HG03575 (cell line): ENCODE data around the gene MAGI2.

Experiments used
- ATAC-seq: cut with Tn5 transposase; IDR thresholded peaks from one replicate; pipeline ENCODE4 v1.9.1; 2021; ENCODE audit not compliant: unreplicated experiment, insufficient number of reproducible peaks, low FRiP score; ENCODE audit errors: extremely low read depth

Gene MAGI2

DNA sequence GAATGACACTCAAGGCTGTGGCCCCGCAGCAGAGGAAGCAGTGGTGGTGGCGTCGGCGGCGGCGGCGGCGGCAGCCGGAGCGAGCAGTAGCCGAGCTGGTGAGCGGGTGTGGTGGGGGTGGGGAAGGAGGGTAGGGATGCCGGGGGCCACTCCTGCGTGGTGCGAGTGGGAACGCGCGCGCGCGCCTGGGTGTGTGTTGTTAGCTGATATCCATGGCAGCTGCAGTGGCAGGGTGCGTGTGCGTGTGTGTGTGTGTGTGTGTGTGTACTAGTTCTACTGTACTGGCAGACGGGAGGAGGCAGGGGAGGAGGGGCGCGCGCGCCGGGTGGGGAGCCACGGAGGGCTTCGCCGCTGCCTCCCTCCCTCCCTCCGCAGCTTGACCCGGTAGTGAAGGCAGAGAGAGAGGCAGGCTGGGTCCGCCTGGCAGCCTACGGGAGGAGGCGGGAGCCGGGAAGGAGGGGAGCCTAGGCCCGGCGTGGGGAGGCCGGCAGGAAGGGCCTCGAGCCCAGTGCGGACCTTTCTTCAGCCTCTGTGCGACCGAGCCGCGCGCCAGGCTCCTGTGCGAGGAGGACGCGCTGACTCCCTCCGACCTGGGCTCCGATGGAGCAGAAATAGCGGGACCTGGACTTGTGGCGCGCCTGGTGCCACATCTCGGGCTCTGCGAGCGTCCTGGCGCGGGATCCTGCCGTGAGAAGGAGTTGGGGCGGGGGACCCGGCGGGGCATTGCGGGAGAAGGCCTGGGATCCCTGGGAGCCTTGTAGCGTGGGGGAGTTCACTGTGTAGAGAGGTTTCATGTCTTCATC is at the start of gene MAGI2:
Gene MAGI2 (minus strand): TSS at position 110 of the 803 bp plus-strand sequence. CDS start 347 bp downstream, outside the sequence.
- no peak for ATAC-seq

DNA sequence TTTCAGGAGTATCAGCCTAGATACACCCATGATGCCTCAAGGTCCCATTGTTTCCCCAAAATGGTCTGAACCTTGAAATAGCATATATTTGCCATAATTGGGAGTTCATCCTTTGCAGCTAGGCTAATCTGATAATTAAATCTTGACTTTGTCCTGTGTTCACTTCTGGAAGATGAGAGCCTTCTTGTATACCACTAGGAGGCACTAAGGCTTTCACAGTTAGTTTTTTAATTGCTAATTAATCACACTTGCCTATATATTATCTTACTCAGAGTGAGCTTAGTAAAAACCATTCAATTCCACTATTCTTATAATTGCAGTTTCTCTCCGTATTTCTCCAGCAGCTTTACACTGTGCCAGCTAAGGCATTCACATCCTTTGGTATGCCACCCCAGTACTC is 48.7 kb upstream of the MAGI2 start:
- no peak for ATAC-seq

DNA sequence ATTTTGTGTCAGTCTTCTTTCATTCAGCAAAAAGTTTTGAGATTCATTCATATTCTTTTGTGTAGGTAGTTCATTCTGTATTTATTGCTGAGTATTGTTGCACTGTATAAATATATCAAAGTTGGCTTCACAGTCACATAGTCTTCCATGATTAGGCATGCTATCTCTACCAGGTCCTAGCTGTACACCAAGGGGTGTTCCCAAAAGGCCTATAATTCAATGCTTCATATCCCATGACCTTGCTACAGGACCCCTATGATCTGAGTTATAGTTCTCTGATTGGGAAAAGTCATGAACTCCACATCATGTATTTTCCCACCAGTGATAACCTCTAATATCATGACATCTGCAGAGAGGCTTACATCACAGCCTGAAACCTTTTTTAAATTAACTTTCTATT is 47.3 kb upstream of the MAGI2 start:
- no peak for ATAC-seq

DNA sequence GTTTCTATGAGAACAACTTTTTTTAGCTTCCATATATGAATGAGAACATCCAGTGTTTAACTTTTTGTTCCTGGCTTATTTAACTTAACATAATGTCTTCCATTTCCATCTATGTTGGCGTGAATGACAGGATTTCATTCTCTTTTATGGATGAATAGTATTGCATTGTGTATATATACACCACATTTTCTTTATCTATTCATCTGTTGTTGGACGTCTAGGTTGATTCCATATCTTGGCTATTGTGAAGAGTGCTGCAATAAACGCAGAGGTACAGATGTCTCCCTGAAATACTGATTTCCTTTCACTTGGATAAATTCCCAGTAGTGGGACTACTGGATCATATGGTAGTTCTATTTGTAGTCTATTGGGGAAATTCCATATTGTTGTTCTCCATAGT is 44.3 kb upstream of the MAGI2 start:
- ATAC-seq = no peak

DNA sequence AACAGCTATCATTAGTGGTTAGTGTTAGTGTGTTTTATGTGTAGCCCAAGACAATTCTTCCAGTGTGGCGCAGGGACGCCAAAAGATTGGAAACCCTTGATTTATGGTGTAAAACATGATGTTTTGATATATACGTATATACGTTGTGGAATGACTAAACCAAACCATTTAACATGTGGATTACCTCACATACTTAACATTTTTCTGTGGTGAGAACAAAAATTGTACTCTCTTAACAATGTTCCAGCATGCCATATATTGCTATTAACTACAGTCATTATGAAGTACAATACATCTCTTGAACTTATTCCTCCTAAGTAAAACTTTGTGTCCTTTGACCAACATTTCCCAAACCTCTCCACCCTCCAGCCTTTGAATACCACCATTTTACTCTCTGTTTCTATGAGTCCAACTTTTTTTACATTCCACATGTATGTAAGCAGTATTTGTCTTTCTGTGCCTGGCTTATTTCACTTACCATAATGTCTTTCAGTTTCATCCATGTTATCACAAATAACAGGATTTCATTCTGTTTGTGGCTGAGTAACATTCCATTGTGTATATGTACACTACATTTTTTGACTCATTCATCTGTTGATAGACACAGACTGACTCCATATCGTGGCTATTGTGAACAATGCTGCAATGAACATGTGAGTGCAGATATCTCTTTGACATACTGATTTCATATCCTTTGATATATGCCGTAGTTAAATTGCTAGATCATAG is 42.2 kb upstream of the MAGI2 start:
- no peak for ATAC-seq

DNA sequence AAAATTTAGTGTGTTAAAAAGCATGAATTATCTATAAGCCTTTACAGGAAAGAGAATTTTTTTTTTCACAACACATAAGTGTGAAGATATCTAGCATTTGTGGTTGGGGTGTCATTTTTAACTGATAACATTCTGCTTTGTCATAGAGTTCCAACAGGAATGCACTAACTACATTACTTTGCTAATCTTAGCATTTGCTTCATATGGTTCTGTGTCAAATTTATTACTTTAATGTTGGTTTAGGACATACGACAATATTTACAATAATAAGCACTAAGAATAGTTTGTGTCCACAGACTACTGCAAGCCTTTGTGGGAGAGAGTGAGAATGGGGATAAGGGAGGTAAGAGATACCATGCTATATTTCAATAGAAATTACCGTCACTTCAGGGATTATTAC is 40.6 kb upstream of the MAGI2 start:
- no peak for ATAC-seq

DNA sequence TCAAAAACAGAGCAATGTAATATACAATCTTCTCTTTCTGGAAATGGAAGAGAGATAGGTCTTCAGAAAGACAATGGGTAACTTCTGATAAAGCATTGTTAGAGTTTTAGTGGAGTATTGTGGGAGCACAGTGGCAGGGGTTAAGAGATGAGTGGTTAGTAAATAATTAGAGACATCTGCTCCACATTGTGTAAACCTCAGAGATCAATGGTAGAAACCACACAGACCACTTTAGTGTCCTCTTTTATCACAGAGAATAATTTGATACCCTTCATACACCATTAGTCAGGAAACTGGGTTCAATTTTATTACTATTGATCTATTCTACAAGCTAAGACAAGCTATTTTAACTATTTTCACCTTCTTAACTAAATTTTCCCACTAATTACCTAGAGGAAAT is 35.9 kb upstream of the MAGI2 start:
- no peak for ATAC-seq

DNA sequence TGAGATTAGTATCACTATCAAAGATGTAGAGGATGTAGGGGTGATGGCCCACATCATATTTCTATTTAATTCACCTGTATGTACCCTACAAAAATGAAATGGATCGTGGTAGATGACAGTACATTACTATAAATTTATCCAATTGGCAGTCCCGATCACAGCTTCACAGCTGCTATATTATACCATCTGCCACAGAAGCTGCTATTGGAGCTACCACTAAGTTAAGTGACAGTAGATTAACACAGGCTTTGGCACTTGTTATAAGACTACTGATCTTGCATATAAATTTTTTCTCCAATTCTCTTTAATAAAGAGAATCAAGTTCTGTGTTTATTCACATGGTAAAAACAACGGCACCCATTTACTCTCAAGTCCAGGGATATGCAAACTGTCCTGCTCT is 24.9 kb upstream of the MAGI2 start:
- no peak for ATAC-seq

DNA sequence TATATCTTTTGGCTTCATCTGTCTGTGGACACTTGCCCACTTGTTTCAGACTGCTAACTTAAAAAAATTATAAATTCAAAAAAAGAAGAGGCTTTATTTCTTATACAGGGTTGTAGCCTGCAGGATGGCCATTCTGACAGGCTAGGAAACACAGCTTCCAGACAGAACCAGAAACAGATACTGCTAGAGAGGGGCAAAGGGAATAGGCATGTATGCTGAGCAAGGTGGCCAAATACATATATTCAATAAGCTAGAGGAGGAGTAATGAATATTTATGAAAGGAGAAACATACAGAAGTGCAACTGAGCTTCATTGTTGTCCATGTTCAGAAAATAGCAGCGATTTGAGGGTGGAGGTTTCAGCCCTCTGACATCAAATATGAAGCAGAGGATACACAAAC is 22.0 kb upstream of the MAGI2 start:
- no peak for ATAC-seq

DNA sequence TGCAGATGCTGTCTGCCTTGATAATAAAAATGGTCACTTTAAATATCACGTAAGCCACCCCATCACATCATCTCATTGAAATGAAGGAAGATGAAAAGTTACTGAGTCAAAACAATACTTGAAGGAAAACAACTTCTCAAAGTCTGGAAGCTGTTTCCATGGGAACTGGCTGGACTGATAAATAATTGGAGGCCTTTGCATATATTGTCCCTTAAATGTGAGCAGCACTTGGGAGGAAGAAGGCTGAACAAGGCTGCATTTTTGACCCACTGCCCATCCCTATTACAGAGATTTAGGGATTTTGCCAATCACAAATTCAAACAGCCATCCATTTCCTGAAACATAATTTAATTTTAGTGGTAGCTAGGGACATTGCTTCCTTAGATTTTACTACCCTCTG is 18.2 kb upstream of the MAGI2 start:
- no peak for ATAC-seq

DNA sequence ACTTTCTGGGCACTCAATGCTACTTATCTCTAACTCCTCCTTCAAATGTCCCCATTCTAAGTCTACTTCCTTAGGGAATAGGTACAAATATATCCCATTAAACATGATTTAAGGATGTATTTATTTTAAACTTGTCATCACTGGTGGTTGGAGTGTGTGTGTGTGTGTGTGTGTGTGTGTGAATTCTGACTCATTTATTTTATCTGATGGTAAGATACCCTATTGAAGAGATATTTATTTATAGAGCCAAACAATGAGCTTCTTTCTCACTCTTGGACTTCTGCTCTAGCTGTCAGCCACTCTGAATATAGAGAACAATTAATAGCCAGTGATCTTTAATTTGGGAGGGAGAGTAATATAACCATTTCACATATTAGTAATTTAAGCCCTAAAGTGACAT is 17.8 kb upstream of the MAGI2 start:
- ATAC-seq = no peak

DNA sequence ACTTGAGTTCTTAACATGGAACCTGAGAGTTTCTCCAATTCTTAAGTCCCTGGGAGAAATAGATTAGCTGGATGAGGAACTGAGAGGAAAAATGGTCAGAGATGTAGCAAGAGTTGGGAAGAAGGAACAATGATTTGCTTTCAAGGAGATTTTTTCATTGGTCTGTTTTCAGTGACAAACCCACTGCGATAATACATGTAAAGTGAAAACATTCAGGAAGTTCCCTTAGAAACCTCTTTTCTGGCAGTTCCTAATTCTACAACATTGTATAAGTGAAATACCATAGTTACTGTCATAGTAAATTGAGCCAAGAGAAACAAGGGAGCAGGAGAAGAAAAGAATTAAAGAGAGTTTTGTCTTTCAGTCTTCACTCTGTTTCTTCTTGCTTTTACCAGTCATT is 12.1 kb upstream of the MAGI2 start:
- no peak for ATAC-seq

DNA sequence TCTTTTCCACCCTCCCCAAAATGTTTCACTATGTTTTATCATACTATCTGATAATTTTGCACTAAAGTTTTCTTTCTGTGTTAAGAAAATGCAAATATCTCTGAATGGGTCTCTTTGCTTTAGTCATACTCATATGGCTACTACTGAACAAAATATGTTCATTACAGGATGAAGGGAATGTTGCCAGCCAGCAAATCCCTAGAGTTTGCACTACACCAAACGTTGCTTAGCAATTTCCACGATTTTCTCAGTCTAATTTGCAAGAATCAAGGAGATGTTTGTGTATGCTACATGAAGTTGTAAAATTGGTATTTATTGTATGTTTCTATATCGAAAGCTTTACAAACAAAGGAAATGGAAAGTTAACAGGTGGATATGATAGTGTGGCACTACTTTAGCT is 10.6 kb upstream of the MAGI2 start:
- no peak for ATAC-seq

DNA sequence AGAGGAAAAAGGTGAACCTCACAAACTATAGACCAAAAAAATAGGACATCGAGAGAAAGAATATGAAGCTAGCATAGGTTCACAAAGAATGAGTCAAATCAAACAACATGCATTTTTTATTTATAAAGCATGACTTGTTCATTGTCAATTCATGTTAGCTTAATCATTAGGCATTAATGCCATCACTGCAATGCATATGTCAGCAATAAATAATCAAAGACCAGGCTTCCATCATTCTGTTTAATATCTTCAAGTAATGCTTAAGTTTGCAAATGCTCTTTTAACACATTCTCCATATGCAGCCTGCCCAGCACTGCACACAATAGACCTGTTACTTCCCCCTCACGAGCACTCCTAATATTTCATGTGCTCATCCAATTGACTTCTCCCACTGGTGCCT is 8.9 kb upstream of the MAGI2 start:
- ATAC-seq = no peak

DNA sequence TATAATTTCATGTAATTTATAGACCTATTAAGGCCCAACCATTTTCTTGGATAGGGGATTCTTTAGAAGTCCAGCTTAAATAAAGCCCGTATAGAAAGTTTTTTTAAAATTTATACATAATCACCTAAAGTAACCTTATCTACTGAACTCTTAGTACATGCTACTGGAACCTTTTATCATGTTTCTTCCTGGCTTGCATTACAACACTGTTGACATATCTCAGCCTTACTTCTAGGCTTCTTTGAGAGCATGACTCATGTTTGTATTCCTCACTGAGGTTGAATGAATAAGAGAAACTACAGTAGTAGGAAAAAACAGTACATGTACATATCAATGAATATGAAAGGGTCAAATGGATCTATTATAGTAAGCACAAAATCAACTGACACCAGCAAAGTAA is 8.2 kb upstream of the MAGI2 start:
- ATAC-seq = no peak

DNA sequence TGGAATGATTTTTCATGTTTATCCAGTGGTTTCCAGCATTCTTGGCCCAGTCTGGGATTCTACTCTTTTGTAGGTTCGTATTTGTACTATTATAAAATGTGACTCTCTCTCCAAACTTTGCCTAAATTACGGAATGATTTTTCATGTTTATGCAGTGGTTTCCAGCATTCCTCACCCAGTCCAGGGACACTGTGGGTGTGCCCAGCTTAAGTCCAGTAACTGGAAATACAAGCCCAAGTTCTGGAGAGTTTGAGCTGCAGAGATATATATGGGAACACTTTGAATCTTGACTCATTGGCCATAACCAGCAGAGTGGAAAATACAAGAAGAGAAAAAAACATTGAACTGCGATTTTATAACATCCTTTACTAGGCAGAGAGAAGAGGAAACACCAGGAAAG is 5.9 kb upstream of the MAGI2 start:
- no peak for ATAC-seq

DNA sequence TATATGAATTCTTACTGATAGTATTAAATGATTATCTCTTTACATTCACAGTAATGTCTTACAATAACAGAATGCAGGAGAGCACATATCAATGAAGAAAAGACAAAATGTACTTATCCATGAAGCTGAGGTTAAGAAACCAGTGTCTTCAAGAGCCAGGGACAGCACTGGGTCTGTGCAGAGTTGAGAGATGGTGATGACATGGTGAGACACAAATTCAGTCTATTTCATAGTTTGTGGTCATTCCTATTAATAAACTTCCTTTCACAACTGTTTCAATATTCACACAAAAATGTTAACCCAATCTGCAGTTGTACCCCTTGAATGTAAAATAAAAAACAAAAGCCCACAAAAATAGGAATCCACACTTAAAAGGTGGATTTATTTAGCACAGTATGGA is 5.3 kb upstream of the MAGI2 start:
- no peak for ATAC-seq

DNA sequence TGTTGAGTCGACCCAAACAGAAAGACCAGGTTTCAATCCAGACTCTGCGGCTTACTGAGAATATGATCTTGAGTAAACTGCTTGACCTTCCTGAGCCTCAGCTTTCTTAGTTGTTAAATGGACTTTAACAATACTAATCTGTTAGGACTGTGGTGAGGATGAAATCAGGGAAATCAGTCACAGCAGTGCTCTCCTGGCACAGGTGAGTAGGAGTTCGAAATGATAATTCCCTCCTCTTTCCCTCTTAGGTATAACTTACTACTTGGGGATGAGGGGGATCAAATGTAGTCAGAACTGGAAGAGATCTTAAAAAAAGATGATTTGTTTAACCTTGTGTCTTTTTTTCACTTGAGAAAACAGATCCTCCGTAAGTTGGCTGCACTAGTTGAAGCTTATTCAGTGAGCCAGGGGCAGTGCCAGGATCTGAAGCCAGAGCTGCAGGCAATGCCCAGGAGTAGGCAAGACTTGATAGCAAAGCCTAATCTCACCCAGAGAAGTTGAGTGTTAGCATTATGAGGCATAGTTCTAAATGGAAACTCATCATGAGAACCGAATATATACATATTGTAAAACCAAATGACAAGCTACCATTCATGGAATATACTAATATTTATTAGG is 1.8 kb upstream of the MAGI2 start:
- ATAC-seq = no peak

DNA sequence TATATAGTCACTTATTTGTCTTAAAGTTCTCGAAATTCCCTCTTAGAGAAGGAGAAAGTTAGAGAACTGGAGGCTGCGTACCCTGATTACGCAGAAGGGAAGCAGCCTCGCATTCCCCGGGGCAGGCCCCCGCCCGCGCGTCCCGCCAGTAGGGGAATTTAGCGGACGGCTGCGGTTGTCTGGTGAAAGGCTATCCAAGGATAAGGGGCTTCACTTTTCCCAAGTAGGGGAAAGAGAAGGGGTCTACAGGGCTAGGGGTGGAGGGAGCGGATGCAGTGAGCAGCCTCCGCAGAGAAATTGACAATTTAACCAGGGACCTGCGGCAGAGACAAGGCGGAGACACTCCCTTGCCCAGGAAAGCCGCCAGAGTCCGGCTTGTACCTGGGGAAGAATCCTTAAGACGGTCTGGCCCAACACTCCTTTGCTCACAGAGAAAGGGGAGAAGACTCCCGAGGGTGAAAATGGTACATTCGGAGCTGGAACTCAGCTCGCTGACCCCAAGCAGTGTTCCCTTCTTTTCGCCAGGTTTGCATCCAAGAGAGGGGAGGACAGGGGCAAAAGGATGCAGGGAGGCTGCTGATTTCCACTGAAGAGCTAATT is 994 bp upstream of the MAGI2 start:
- no peak for ATAC-seq

DNA sequence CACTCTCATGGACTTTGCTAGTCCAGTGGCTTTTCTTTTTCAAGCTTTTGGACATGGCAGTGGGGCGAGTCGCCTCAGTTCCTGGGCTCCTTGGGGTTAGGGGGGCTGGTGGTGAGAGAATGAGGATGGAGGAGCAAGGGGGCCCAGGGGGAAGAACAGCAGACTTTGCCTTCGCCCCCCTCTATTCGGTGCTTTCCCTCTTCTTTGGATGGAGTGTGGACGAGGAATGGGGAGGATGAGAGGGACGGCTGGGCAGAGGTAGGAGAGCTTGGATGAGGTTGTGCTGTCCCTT is 255 bp downstream of the MAGI2 start:
- no peak for ATAC-seq
